HCT116 (cell line): Measurements from ENCODE around the gene LMBR1. TPM values are rescaled to one million over a fixed set of nuclear protein-coding genes. Genes with fewer than 3 reads are reported as not detected.

Source experiments
- ATAC-seq: fragments of 200-7000 bp; cut with Tn5 transposase; 2 replicates; pipeline ENCODE4 v1.9.1; 2020; ENCODE audit warnings: mild to moderate bottlenecking, moderate library complexity
- BruUV-seq: library from RNA; stranded (reverse); fragments of 400-500 nt; replicated peaks from 2 replicates; lab custom pipeline; 2021; lab: Mats Ljungman, UMichigan
- CTCF ChIA-PET: fragments of 300-600 bp; sonication (Branson Sonifier 250); formaldehyde crosslinking; loops from one replicate; lab custom pipeline; 2021; ENCODE audit warnings: antibody characterized with exemption; lab: Charles Lee
- POLR2A ChIA-PET: fragments of 300-600, 350-600 bp; sonication (Branson Sonifier 250); formaldehyde crosslinking; loops from one replicate; lab custom pipeline; 2021; ENCODE audit warnings: antibody characterized with exemption; lab: Charles Lee
- RAD21 ChIA-PET, 2 experiments: fragments of 300-600 bp; sonication (Branson Sonifier 250); formaldehyde crosslinking; loops; one replicate each; lab custom pipeline; 2023; ENCODE audit warnings: low total read pairs in 2 of 2; ENCODE audit not compliant: uncharacterized antibody in 2 of 2, unreplicated experiment in 2 of 2, low non-redundant PET in 1 of 2; lab: Charles Lee
- DNase-seq: peaks from one replicate; pipeline ENCODE4 v3.0.0-alpha.2; 2010; ENCODE audit warnings: low read depth, low spot score
- H2AFZ ChIP-seq: fragments of 200-600 bp; shearing (Covaris generic), sonication (generic); 2 replicates; pipeline ENCODE4 v1.6.1; 2017; ENCODE audit warnings: low read depth, mixed run types, mixed read lengths, antibody characterized with exemption, low read length; ENCODE audit not compliant: poor library complexity, severe bottlenecking
- H3K27ac ChIP-seq: 2 replicates; pipeline ENCODE4 v1.5.1; 2012; ENCODE audit warnings: low read depth, low read length
- H3K27me3 ChIP-seq: fragments of 200-600 bp; sonication (generic); 2 replicates; pipeline ENCODE4 v1.6.1; 2016; ENCODE audit warnings: mixed run types, low read length, mixed read lengths; ENCODE audit not compliant: insufficient read depth
- H3K36me3 ChIP-seq, 2 experiments: fragments of 200-500 bp in 1 of 2; fragments of 200-600 bp in 1 of 2; sonication (Bioruptor generic) in 1 of 2; sonication (generic) in 1 of 2; 2 replicates each; pipeline versions ENCODE4 v1.5.1 to v1.6.1; 2014 to 2016; ENCODE audit warnings: low read length in 2 of 2, inconsistent platforms in 1 of 2, mixed read lengths in 1 of 2, mixed run types in 1 of 2; ENCODE audit not compliant: insufficient read depth in 2 of 2, control insufficient read depth in 1 of 2
- H3K4me1 ChIP-seq, 2 experiments: fragments of 200-600 bp in 1 of 2; sonication (generic) in 1 of 2; 2 replicates each; pipeline versions ENCODE4 v1.5.1 to v1.6.1; 2012 to 2017; ENCODE audit warnings: low read length in 2 of 2, inconsistent platforms in 1 of 2, mild to moderate bottlenecking in 1 of 2, mixed read lengths in 1 of 2, mixed run types in 1 of 2, moderate library complexity in 1 of 2; ENCODE audit not compliant: insufficient read depth in 2 of 2, control insufficient read depth in 1 of 2
- H3K4me2 ChIP-seq: fragments of 200-600 bp; sonication (generic); 2 replicates; pipeline ENCODE4 v1.6.1; 2017; ENCODE audit warnings: mixed run types, low read length, mixed read lengths
- H3K4me3 ChIP-seq, 2 experiments: fragments of 200-600 bp in 1 of 2; sonication (generic) in 1 of 2; replicated peaks in 1 of 2; 2 replicates each; pipeline ENCODE4 v1.5.1; 2011 to 2016; ENCODE audit warnings: low read length in 2 of 2, control low read depth in 1 of 2, low read depth in 1 of 2, mild to moderate bottlenecking in 1 of 2, mixed read lengths in 1 of 2, mixed run types in 1 of 2
- H3K79me2 ChIP-seq: fragments of 200-600 bp; sonication (generic); 2 replicates; pipeline ENCODE4 v1.6.1; 2017; ENCODE audit warnings: mild to moderate bottlenecking, mixed run types, low read length, moderate library complexity, mixed read lengths; ENCODE audit not compliant: insufficient read depth
- H3K9ac ChIP-seq: fragments of 200-600 bp; sonication (generic); 2 replicates; pipeline ENCODE4 v1.6.1; 2016; ENCODE audit warnings: low read length, mixed read lengths
- H3K9me2 ChIP-seq: fragments of 200-600 bp; sonication (generic), shearing (Covaris generic); 2 replicates; pipeline ENCODE4 v1.6.1; 2017; ENCODE audit warnings: mixed run types, mild to moderate bottlenecking, moderate library complexity; ENCODE audit not compliant: insufficient read depth
- H3K9me3 ChIP-seq, 2 experiments: fragments of 200-500 bp in 1 of 2; fragments of 200-600 bp in 1 of 2; sonication (Bioruptor generic) in 1 of 2; sonication (generic) in 1 of 2; 2 replicates each; pipeline ENCODE4 v1.6.1; 2014 to 2017; ENCODE audit warnings: low read length in 2 of 2, mixed read lengths in 2 of 2, inconsistent platforms in 1 of 2, low read depth in 1 of 2, mild to moderate bottlenecking in 1 of 2, mixed run types in 1 of 2, moderate library complexity in 1 of 2; ENCODE audit not compliant: control insufficient read depth in 1 of 2, insufficient read depth in 1 of 2
- H4K20me1 ChIP-seq: fragments of 200-600 bp; sonication (generic), shearing (Covaris generic); 2 replicates; pipeline ENCODE4 v1.6.1; 2017; ENCODE audit warnings: mixed run types, mild to moderate bottlenecking, moderate library complexity; ENCODE audit not compliant: insufficient read depth
- ATF3 ChIP-seq: IDR thresholded peaks from 2 replicates; pipeline ENCODE4 v1.6.1; 2012
- CBX3 ChIP-seq: IDR thresholded peaks from 2 replicates; pipeline ENCODE4 v1.6.1; 2012; ENCODE audit warnings: low read depth
- CEBPB ChIP-seq: IDR thresholded peaks from 2 replicates; pipeline ENCODE4 v1.6.1; 2012; ENCODE audit warnings: low read depth
- CTCF ChIP-seq, 3 experiments: fragments of 200-600 bp in 1 of 3; sonication (generic) in 1 of 3; IDR thresholded peaks in 2 of 3; conservative IDR thresholded peaks in 1 of 3; 2 replicates each; pipeline ENCODE4 v1.5.1; 2012 to 2017; ENCODE audit warnings: low read depth in 2 of 3, low read length in 2 of 3, antibody characterized with exemption in 1 of 3, borderline replicate concordance in 1 of 3, control low read depth in 1 of 3, mild to moderate bottlenecking in 1 of 3, mixed read lengths in 1 of 3, mixed run types in 1 of 3, moderate library complexity in 1 of 3; ENCODE audit not compliant: insufficient read depth in 1 of 3
- EGR1 ChIP-seq: IDR thresholded peaks from 2 replicates; pipeline ENCODE4 v1.6.1; 2012; ENCODE audit warnings: low read depth
- JUND ChIP-seq: IDR thresholded peaks from 2 replicates; pipeline ENCODE4 v1.6.1; 2012
- MAX ChIP-seq: IDR thresholded peaks from 2 replicates; pipeline ENCODE4 v1.6.1; 2012
- POLR2A ChIP-seq: IDR thresholded peaks from 2 replicates; pipeline ENCODE4 v1.7.0; 2011; ENCODE audit warnings: borderline replicate concordance; ENCODE audit not compliant: insufficient read depth, insufficient read length; ENCODE audit errors: extremely low read depth
- POLR2AphosphoS5 ChIP-seq: IDR thresholded peaks from 2 replicates; pipeline ENCODE4 v1.6.1; 2011; ENCODE audit warnings: mild to moderate bottlenecking, low read depth, low read length, moderate library complexity
- SP1 ChIP-seq: IDR thresholded peaks from 2 replicates; pipeline ENCODE4 v1.6.1; 2012; ENCODE audit warnings: low read depth
- SRF ChIP-seq: IDR thresholded peaks from 2 replicates; pipeline ENCODE4 v1.6.1; 2012; ENCODE audit warnings: low read depth
- YY1 ChIP-seq: IDR thresholded peaks from 2 replicates; pipeline ENCODE4 v1.6.1; 2011; ENCODE audit warnings: low read length, low read depth, moderate library complexity, mild to moderate bottlenecking; ENCODE audit not compliant: insufficient replicate concordance; ENCODE audit errors: extremely low read depth
- ZBTB33 ChIP-seq: IDR thresholded peaks from 2 replicates; pipeline ENCODE4 v1.6.1; 2011; ENCODE audit warnings: mild to moderate bottlenecking, low read length, moderate library complexity; ENCODE audit not compliant: insufficient replicate concordance; ENCODE audit errors: extremely low read depth
- intact Hi-C: fragments of 100-400 bp; cut with micrococcal nuclease; formaldehyde crosslinking; loops from 2 replicates; pipeline ENCODE4 v1.10.0; 2022
- total RNA-seq: library from RNA; stranded (reverse); gene quantifications from one replicate; pipeline ENCODE4 v1.2.1, GENCODE V29; 2021; ENCODE audit not compliant: unreplicated experiment

LMBR1 gene
- total RNA-seq, 1 experiment from 2014 or later: 84.0 TPM

GRCh38 chr7:156669035-156669828, 223.8 kb downstream of the LMBR1 start:
- Histone ChIP-seq H3K27me3 (no peaks in the 10 kb centered on the region), H3K9me3 (no peaks in the 10 kb centered on the region), H3K36me3 (no peaks in the 10 kb centered on the region), H3K4me2 (no peak overlapping the region), H3K79me2 (no peaks in the 10 kb centered on the region), H4K20me1 (no peaks in the 10 kb centered on the region), H3K4me3 (no peak overlapping the region), H3K27ac (no peak overlapping the region), H3K4me1 (no peaks in the 10 kb centered on the region), H3K9ac (no peak overlapping the region), H2AFZ (no peak overlapping the region), H3K9me2 (no peaks in the 10 kb centered on the region)
- ATAC-seq (no peak), DNase-seq (no peak)
- CTCF ChIA-PET: no interaction called here
- RAD21 ChIA-PET: no interaction called here
- intact Hi-C loops: no loop called here
- BruUV-seq: no TSS peak
- no peak for TF ChIP-seq POLR2A
- no peak for TF ChIP-seq ZBTB33
- TF ChIP-seq MAX: no peak
- TF ChIP-seq SRF: no peak
- TF ChIP-seq EGR1: no peak
- TF ChIP-seq CEBPB: no peak
- no peak for TF ChIP-seq YY1
- TF ChIP-seq CBX3: no peak
- TF ChIP-seq SP1: no peak
- TF ChIP-seq ATF3: no peak
- TF ChIP-seq CTCF (IDR thresholded peaks at IDR 0.05 in 2 of 3, conservative IDR thresholded peaks at IDR 0.05 in 1 of 3; ENCODE audit: borderline replicate concordance in 1 of 3, insufficient read depth in 1 of 3, low read depth in 2 of 3, low read length in 2 of 3): no peak
- TF ChIP-seq POLR2AphosphoS5: no peak
- no peak for TF ChIP-seq JUND
- POLR2A ChIA-PET: no interaction called here
